Measurements from ENCODE around the gene FTO. TPM values are rescaled to one million over a fixed set of nuclear protein-coding genes. Genes with fewer than 3 reads are reported as not detected.

Gene FTO
- total and polyA plus RNA-seq, 2 of the 13 experiments (the other 11 are each of a cell fraction or from before 2014, with no cell fraction given): 41.6 to 55.8 TPM

GRCh38 chr16:53944025-53944424 lies 240.1 kb downstream of the FTO start (continued):
- TF ChIP-seq ZFP91 (CRISPR knock-in tag; IDR thresholded peaks at IDR 0.05; ENCODE audit: borderline replicate concordance): no peak
- TF ChIP-seq ARID3A (IDR thresholded peaks at IDR 0.05; ENCODE audit: low read depth, low read length): no peak
- TF ChIP-seq ZNF34 (CRISPR knock-in tag; IDR thresholded peaks at IDR 0.05; ENCODE audit: borderline replicate concordance): no peak

- no peak overlapping the region for H3K4me3 ChIP-seq (replicated peaks in 1 of 3; ENCODE audit: insufficient read depth in 1 of 3, low read depth in 2 of 3, low read length in 3 of 3)
- no peak overlapping the region for H3K4me2 ChIP-seq (ENCODE audit: low read depth, low read length)
- POLR2A ChIA-PET: interaction anchor here (1.4 kb wide), 1 partner anchor 228 kb away, joined by 3 read pairs; no protein-coding TSS in a partner anchor
- H3K9me3 ChIP-seq (ENCODE audit: low read length): no peaks in the 10 kb centered on the region
- FAIRE-seq (peak; percentile 42), ATAC-seq (peak; percentile 81), DNase-seq (ENCODE audit: low spot score) (peak; percentile 57)
- intact Hi-C loops (cut with micrococcal nuclease; ENCODE audit: unreplicated experiment): loop anchor here (1.0 to 10.0 kb wide), 10 partner anchors 173 to 1516 kb away; partner anchors contain the start of gene IRX3
- no peaks in the 10 kb centered on the region for H3K27me3 ChIP-seq (ENCODE audit: control insufficient read depth in 1 of 2, insufficient read depth in 2 of 2, low read length in 2 of 2)
- H3K36me3 ChIP-seq (replicated peaks in 1 of 2; ENCODE audit: control insufficient read depth in 1 of 2, insufficient read depth in 2 of 2, low read length in 2 of 2): peaks cover 0 to 7% of the 10 kb centered on the region in 2 experiments; a peak in 1 of 5 replicates
- H3K9ac ChIP-seq (ENCODE audit: insufficient read depth, low read depth, low read length): no peak overlapping the region
- H2AFZ ChIP-seq (ENCODE audit: low read length): no peak overlapping the region
- no TSS peak for BruUV-seq (replicated peaks)
- no peaks in the 10 kb centered on the region for H3K79me2 ChIP-seq (ENCODE audit: insufficient read depth, low read length)
- in situ Hi-C loops (cut with HindIII; ENCODE audit: extremely low pct_ligation_motif_present, low pct_unique_long_range_greater_than_20kb): loop anchor here (10.0 to 25.0 kb wide), 2 partner anchors 1079 to 1316 kb away; no protein-coding TSS in a partner anchor
- no peak overlapping the region for H3K27ac ChIP-seq (ENCODE audit: extremely low read length, insufficient read depth, low read length)
- 49% methylated on average over 2 of the region's 2 CpGs for WGBS (ENCODE audit: low lambda C conversion rate)
- CTCF ChIA-PET (ENCODE audit: low intra/inter-chr PET ratio, low total read pairs): interaction anchor here (0.6 to 1.7 kb wide), 5 partner anchors 173 to 1312 kb away, joined by 3 to 13 read pairs (median 3); no protein-coding TSS in a partner anchor
- H3K4me1 ChIP-seq (ENCODE audit: insufficient read depth, low read length): peaks cover 39% of the 10 kb centered on the region
- H4K20me1 ChIP-seq (ENCODE audit: insufficient read depth, low read length): no peaks in the 10 kb centered on the region
- TF ChIP-seq NONO (IDR thresholded peaks at IDR 0.05) (no peak), NONO (CRISPR knock-in tag; conservative IDR thresholded peaks at IDR 0.05) (no peak), ISL2 (CRISPR knock-in tag; IDR thresholded peaks at IDR 0.05) (no peak), GLI4 (CRISPR knock-in tag; IDR thresholded peaks at IDR 0.05; ENCODE audit: borderline replicate concordance) (no peak), SOX6 (IDR thresholded peaks at IDR 0.05) (no peak), SOX6 (CRISPR knock-in tag; IDR thresholded peaks at IDR 0.05) (peak; percentile 56; the same call in 1 of the 2 replicates), ZUFSP (CRISPR knock-in tag; IDR thresholded peaks at IDR 0.05; ENCODE audit: borderline replicate concordance) (no peak), ZNF782 (CRISPR knock-in tag; IDR thresholded peaks at IDR 0.05; ENCODE audit: borderline replicate concordance) (no peak), TBL1XR1 (IDR thresholded peaks at IDR 0.05; ENCODE audit: borderline replicate concordance, low read length, partially characterized antibody) (no peak), GPBP1L1 (CRISPR knock-in tag; IDR thresholded peaks at IDR 0.05) (no peak), ZNF234 (CRISPR knock-in tag; conservative IDR thresholded peaks at IDR 0.05) (no peak), FOSL1 (CRISPR knock-in tag; IDR thresholded peaks at IDR 0.05; ENCODE audit: borderline replicate concordance) (no peak), ELF4 (CRISPR knock-in tag; IDR thresholded peaks at IDR 0.05; ENCODE audit: borderline replicate concordance) (no peak), SP1 (IDR thresholded peaks at IDR 0.05) (no peak), SP1 (CRISPR knock-in tag; IDR thresholded peaks at IDR 0.05) (no peak)
These were observed 242.0 kb downstream of the FTO start for GRCh38 chr16:53945996-53946395.
